ENCODE data around the gene IL17RE. TPM values are rescaled to one million over a fixed set of nuclear protein-coding genes. Genes with fewer than 3 reads are reported as not detected.
A peak's percentile ranks its signal among the peaks of the same experiment; 100 is the strongest.

IL17RE gene
- total and polyA plus RNA-seq, 2 of the 13 experiments (the other 11 are each of a cell fraction or from before 2014, with no cell fraction given), result 14.5 to 24.1 TPM

DNA sequence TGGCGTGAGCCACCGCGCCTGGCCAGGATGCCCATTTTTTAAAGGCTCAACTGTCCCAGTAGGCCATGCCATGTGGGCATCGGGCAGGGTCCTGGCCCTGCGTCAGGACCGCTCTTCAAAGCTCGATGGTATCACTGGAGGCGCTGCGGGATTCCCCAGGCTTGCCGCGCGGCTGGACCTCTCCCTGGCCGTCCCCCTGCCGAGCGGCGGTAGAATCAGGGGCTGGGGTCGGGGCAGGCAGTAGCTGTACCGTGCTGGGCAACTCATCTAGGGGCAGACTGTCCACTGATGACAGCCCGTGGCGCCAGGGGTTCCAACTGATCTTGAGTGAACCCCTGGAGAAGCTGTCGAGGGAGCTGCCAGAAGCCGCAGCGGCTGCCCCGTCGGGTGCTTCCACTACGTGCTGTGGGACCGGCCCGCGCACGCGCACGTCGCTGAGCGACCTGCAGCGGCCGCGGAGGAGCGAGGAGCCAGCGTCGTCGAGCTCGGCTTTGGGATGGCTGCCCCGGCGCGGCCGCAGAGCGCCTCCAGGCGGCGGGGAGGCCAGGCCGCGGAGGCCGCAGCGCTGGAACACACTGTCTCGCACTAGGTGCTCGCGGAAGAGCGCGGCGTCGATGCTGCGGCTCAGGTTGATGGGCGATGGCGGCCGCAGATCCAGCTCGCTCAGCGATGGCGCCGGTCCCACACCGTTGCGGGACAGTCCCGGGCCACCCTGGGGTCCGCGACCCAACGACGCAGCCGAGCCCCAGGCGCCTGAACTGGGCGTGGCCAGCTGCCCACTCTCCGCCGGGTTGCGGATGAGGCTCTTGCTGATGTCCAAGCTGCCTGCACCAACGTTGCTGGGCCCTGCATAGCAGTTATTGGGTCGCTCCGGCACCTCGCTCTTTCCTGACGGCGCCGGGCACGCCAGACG, 43.7 kb downstream of the IL17RE start (continued):
- TF ChIP-seq, protein P1, sequence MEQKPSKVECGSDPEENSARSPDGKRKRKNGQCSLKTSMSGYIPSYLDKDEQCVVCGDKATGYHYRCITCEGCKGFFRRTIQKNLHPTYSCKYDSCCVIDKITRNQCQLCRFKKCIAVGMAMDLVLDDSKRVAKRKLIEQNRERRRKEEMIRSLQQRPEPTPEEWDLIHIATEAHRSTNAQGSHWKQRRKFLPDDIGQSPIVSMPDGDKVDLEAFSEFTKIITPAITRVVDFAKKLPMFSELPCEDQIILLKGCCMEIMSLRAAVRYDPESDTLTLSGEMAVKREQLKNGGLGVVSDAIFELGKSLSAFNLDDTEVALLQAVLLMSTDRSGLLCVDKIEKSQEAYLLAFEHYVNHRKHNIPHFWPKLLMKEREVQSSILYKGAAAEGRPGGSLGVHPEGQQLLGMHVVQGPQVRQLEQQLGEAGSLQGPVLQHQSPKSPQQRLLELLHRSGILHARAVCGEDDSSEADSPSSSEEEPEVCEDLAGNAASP (CRISPR knock-in tag; IDR thresholded peaks at IDR 0.05; ENCODE audit: borderline replicate concordance), result peak; percentile 68
- TF ChIP-seq, protein P2, sequence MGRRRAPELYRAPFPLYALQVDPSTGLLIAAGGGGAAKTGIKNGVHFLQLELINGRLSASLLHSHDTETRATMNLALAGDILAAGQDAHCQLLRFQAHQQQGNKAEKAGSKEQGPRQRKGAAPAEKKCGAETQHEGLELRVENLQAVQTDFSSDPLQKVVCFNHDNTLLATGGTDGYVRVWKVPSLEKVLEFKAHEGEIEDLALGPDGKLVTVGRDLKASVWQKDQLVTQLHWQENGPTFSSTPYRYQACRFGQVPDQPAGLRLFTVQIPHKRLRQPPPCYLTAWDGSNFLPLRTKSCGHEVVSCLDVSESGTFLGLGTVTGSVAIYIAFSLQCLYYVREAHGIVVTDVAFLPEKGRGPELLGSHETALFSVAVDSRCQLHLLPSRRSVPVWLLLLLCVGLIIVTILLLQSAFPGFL (CRISPR knock-in tag; IDR thresholded peaks at IDR 0.05), result no peak
- peak; percentile 36; the same call in 1 of the 2 replicates for TF ChIP-seq NAIF1 (CRISPR knock-in tag; IDR thresholded peaks at IDR 0.05; ENCODE audit: borderline replicate concordance)
- 0 out of 2 replicates have a peak, but pooled peaks have one; percentile 22 for TF ChIP-seq ZSCAN22 (CRISPR knock-in tag; IDR thresholded peaks at IDR 0.05)
- TF ChIP-seq REPIN1 (CRISPR knock-in tag; IDR thresholded peaks at IDR 0.05; ENCODE audit: borderline replicate concordance, low read depth), result peak; percentile 57; the same call in 1 of the 2 replicates
- no peak for TF ChIP-seq PHB2 (IDR thresholded peaks at IDR 0.05; ENCODE audit: partially characterized antibody)
- TF ChIP-seq IRX3 (CRISPR knock-in tag; IDR thresholded peaks at IDR 0.05; ENCODE audit: borderline replicate concordance, low read depth), result no peak
- TF ChIP-seq CREM (IDR thresholded peaks at IDR 0.05), result no peak
- no peak; the same call in 1 of the 2 replicates for TF ChIP-seq CREM (CRISPR knock-in tag; IDR thresholded peaks at IDR 0.05)
- peak; percentile 38; the same call in 1 of the 2 replicates for TF ChIP-seq HIVEP1 (CRISPR knock-in tag; IDR thresholded peaks at IDR 0.05)
- peak; percentile 36; the same call in 1 of the 2 replicates for TF ChIP-seq DNMT1 (CRISPR knock-in tag; IDR thresholded peaks at IDR 0.05)
- TF ChIP-seq ZFAT (CRISPR knock-in tag; conservative IDR thresholded peaks at IDR 0.05), result no peak
- no peak for TF ChIP-seq BCL6 (CRISPR knock-in tag; IDR thresholded peaks at IDR 0.05)
- TF ChIP-seq, protein P3, sequence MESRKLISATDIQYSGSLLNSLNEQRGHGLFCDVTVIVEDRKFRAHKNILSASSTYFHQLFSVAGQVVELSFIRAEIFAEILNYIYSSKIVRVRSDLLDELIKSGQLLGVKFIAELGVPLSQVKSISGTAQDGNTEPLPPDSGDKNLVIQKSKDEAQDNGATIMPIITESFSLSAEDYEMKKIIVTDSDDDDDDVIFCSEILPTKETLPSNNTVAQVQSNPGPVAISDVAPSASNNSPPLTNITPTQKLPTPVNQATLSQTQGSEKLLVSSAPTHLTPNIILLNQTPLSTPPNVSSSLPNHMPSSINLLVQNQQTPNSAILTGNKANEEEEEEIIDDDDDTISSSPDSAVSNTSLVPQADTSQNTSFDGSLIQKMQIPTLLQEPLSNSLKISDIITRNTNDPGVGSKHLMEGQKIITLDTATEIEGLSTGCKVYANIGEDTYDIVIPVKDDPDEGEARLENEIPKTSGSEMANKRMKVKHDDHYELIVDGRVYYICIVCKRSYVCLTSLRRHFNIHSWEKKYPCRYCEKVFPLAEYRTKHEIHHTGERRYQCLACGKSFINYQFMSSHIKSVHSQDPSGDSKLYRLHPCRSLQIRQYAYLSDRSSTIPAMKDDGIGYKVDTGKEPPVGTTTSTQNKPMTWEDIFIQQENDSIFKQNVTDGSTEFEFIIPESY (CRISPR knock-in tag; IDR thresholded peaks at IDR 0.05), result no peak; the same call in 1 of the 2 replicates
- TF ChIP-seq NCOR1 (IDR thresholded peaks at IDR 0.05; ENCODE audit: borderline replicate concordance, low read length), result no peak
- no peak; the same call in 1 of the 2 replicates for TF ChIP-seq ZNF367 (CRISPR knock-in tag; IDR thresholded peaks at IDR 0.05; ENCODE audit: borderline replicate concordance)
- peak; percentile 92 for TF ChIP-seq HOXA3 (CRISPR knock-in tag; IDR thresholded peaks at IDR 0.05)
- no peak; the same call in 1 of the 2 replicates for TF ChIP-seq ARHGAP35 (CRISPR knock-in tag; IDR thresholded peaks at IDR 0.05; ENCODE audit: borderline replicate concordance)
- peak; percentile 18; the same call in 1 of the 2 replicates for TF ChIP-seq NFYB (CRISPR knock-in tag; IDR thresholded peaks at IDR 0.05)
- TF ChIP-seq ZNF644 (CRISPR knock-in tag; IDR thresholded peaks at IDR 0.05; ENCODE audit: low read depth), result no peak; the same call in 1 of the 2 replicates
- TF ChIP-seq, protein P4, sequence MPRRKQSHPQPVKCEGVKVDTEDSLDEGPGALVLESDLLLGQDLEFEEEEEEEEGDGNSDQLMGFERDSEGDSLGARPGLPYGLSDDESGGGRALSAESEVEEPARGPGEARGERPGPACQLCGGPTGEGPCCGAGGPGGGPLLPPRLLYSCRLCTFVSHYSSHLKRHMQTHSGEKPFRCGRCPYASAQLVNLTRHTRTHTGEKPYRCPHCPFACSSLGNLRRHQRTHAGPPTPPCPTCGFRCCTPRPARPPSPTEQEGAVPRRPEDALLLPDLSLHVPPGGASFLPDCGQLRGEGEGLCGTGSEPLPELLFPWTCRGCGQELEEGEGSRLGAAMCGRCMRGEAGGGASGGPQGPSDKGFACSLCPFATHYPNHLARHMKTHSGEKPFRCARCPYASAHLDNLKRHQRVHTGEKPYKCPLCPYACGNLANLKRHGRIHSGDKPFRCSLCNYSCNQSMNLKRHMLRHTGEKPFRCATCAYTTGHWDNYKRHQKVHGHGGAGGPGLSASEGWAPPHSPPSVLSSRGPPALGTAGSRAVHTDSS (CRISPR knock-in tag; conservative IDR thresholded peaks at IDR 0.05), result no peak

Measured in HepG2 (cell line).